T47D (cell line): Measurements from ENCODE around the gene FAM25G.

Experiments
- DNase-seq, 2 experiments: peaks; one replicate each; pipeline versions ENCODE4 v3.0.0 to v3.0.0-alpha.2; 2011 to 2012; ENCODE audit warnings: low read depth in 1 of 2, low spot score in 1 of 2
- JUND ChIP-seq: IDR thresholded peaks from 2 replicates; pipeline ENCODE4 v1.6.1; 2012; ENCODE audit warnings: low read depth
- in situ Hi-C: cut with HindIII; loops from 2 replicates; pipeline ENCODE4 v1.10.0; 2016; ENCODE audit warnings: low sequenced_read_pairs, low pct_unique_long_range_greater_than_20kb

Gene FAM25G

GRCh38 chr10:47445720-47446119 lies 45.8 kb downstream of the FAM25G start:
- DNase-seq: no peak
- TF ChIP-seq JUND: no peak
- in situ Hi-C loops: no loop called here

DNA sequence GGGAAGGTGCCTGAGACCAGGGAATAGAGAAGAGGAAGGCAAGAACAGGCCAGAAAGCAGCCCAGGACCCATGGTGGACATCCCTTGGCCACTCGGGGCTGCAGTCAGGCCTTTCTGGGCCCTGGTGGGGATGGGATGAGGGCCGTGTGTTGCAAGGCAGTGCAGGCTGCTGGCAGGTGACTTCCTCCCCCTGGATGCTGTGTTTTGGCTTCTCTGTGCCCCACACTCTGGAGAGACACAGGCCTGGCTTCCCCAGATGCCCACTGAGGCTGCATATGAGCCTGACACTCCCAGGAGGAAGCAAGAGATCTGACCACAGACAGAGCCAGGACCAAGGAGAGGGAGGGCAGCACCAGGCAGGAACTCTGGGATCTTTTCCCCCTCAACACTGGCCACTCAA lies 47.5 kb downstream of the FAM25G start:
- DNase-seq: no peak
- in situ Hi-C loops: no loop called here
- TF ChIP-seq JUND: no peak

DNA sequence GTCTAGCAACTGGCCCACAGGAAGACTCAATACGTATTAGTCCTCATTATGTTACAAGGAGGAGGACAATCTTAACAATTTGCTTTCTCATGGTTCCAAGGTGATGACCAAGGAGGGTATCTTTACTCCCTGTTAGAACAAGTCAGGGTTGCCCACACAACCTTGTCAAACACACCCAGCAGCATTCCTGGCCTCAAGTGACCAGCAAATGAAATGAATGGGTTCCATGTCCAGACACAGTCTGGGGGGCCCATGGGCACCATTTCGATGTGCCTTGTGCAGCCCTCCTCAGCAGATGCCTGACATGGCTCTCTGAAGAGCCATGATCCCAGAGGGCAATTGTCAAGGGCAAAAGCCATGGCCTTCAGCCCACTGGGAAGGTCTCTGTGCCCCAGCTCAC lies 48.4 kb downstream of the FAM25G start:
- DNase-seq: peak in 1 of 2 experiments; percentile 39
- TF ChIP-seq JUND: no peak
- in situ Hi-C loops: no loop called here

- no peak for DNase-seq
- TF ChIP-seq JUND: no peak
- in situ Hi-C loops: no loop called here
Measured at GRCh38 chr10:47442351-47442750, 49.1 kb downstream of the FAM25G start.

- no peak for DNase-seq
- TF ChIP-seq JUND: no peak
- in situ Hi-C loops: no loop called here
Measured at GRCh38 chr10:47441938-47442337, 49.6 kb downstream of the FAM25G start.

DNA sequence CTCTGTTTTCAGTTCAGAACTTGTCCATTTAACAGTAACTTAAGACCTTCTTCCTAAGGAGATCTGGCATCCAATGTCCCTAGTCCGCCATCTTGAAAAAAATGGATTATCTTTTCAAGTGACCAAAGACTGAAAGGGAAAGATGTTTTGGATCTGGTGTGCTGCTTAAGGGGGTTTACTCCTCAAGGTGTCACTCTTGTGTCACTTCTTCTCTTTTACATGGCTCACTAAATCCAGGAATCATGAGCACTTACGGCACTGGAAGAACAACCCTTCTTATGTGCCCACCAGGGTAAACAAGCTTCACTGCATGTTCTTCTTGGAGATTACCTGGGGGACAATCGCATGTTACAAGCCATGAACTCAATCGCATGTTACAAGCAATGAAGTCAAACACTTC lies 51.3 kb downstream of the FAM25G start:
- DNase-seq: peak in 1 of 2 experiments; percentile 35
- no peak for TF ChIP-seq JUND
- in situ Hi-C loops: no loop called here

DNA sequence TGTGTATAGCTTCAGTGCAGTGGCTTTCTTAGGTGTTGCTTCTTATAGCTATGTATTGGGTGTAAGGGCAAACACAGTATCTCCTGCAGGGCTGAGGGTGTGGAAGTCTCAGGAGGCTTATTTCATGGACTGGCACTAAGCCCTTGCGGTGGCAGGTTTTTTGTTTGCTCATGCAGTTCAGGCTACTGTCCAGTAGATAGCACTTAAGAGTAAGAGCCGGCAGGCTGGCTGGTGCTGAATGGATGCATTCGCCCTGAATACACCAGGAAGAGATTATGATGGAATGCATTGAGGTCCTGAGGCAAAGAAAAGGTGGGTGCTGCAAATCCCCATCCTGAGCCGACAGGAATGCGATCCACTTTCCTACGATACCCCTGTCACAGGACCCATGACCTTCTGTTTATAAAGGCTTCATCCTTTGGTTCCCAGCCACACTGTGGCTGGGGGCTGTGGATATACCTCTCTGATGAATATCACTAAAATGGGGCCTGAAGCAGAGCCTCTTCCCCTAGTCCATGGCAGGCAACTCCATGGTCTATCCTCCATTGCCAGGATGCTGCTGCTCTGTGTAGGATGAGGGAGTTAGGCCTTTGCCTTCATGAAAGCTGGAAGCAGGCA lies 52.5 kb downstream of the FAM25G start:
- no peak for TF ChIP-seq JUND
- in situ Hi-C loops: no loop called here
- DNase-seq: peak; percentile 77 to 92
